Measurements from ENCODE around the gene KIAA1549.
"Not testable (repeated sequence)": the region's sequence is repeated elsewhere in the genome, so short reads cannot be mapped to it uniquely, and the experiment has no call there.

KIAA1549 gene

GRCh38 chr7:138976161-138976560 is 5.0 kb downstream of the KIAA1549 start:
- H3K9me3 ChIP-seq (ENCODE audit: control insufficient read depth in 5 of 5, low read length in 5 of 5); H3K27ac ChIP-seq (ENCODE audit: low read depth, low read length); H3K9ac ChIP-seq (ENCODE audit: low read length in 5 of 5); H3K4me3 ChIP-seq (ENCODE audit: low read depth in 1 of 5, low read length in 5 of 5); H3K36me3 ChIP-seq (ENCODE audit: control insufficient read depth in 5 of 5, insufficient read depth in 5 of 5, low read length in 5 of 5): not testable (repeated sequence)
- peaks cover 0 to 12% (median 10%) of the 10 kb centered on the region in 5 donors for H3K4me1 ChIP-seq (ENCODE audit: control insufficient read depth in 5 of 5, insufficient read depth in 5 of 5, low read length in 5 of 5)
- H3K27me3 ChIP-seq (ENCODE audit: control insufficient read depth in 5 of 5, insufficient read depth in 4 of 5, low read length in 5 of 5): peaks cover 0 to 14% (median 11%) of the 10 kb centered on the region in 5 donors

- H3K27me3 ChIP-seq (ENCODE audit: control insufficient read depth in 5 of 5, insufficient read depth in 4 of 5, low read length in 5 of 5): peaks cover 0 to 14% (median 11%) of the 10 kb centered on the region in 5 donors
- no peak overlapping the region for H3K4me3 ChIP-seq (ENCODE audit: low read depth in 1 of 5, low read length in 5 of 5)
- H3K36me3 ChIP-seq (ENCODE audit: control insufficient read depth in 5 of 5, insufficient read depth in 5 of 5, low read length in 5 of 5): no peaks in the 10 kb centered on the region
- H3K9ac ChIP-seq (ENCODE audit: low read length in 5 of 5): no peak overlapping the region
- peaks cover 0 to 8% (median 6%) of the 10 kb centered on the region in 5 donors for H3K4me1 ChIP-seq (ENCODE audit: control insufficient read depth in 5 of 5, insufficient read depth in 5 of 5, low read length in 5 of 5)
- H3K27ac ChIP-seq (ENCODE audit: low read depth, low read length): no peak overlapping the region
- H3K9me3 ChIP-seq (ENCODE audit: control insufficient read depth in 5 of 5, low read length in 5 of 5): no peaks in the 10 kb centered on the region
These were observed 5.7 kb downstream of the KIAA1549 start for GRCh38 chr7:138975343-138976104.

GRCh38 chr7:138974675-138975292 is 6.4 kb downstream of the KIAA1549 start:
- Histone ChIP-seq H3K4me1 (ENCODE audit: control insufficient read depth in 5 of 5, insufficient read depth in 5 of 5, low read length in 5 of 5) (peaks cover 0 to under 1% (median 0%) of the 10 kb centered on the region in 5 donors), H3K9me3 (ENCODE audit: control insufficient read depth in 5 of 5, low read length in 5 of 5) (no peaks in the 10 kb centered on the region), H3K4me3 (ENCODE audit: low read depth in 1 of 5, low read length in 5 of 5) (no peak overlapping the region), H3K27me3 (ENCODE audit: control insufficient read depth in 5 of 5, insufficient read depth in 4 of 5, low read length in 5 of 5) (peaks cover 0 to 11% (median 8%) of the 10 kb centered on the region in 5 donors), H3K9ac (ENCODE audit: low read length in 5 of 5) (no peak overlapping the region), H3K36me3 (ENCODE audit: control insufficient read depth in 5 of 5, insufficient read depth in 5 of 5, low read length in 5 of 5) (no peaks in the 10 kb centered on the region), H3K27ac (ENCODE audit: low read depth, low read length) (no peak overlapping the region)

GRCh38 chr7:138974103-138974502 is 7.1 kb downstream of the KIAA1549 start:
- no peaks in the 10 kb centered on the region for H3K4me1 ChIP-seq (ENCODE audit: control insufficient read depth in 5 of 5, insufficient read depth in 5 of 5, low read length in 5 of 5)
- H3K4me3 ChIP-seq (ENCODE audit: low read depth in 1 of 5, low read length in 5 of 5): no peak overlapping the region
- no peaks in the 10 kb centered on the region for H3K36me3 ChIP-seq (ENCODE audit: control insufficient read depth in 5 of 5, insufficient read depth in 5 of 5, low read length in 5 of 5)
- H3K27me3 ChIP-seq (ENCODE audit: control insufficient read depth in 5 of 5, insufficient read depth in 4 of 5, low read length in 5 of 5): peaks cover 0 to 6% (median 4%) of the 10 kb centered on the region in 5 donors
- H3K9ac ChIP-seq (ENCODE audit: low read length in 5 of 5): no peak overlapping the region
- no peak overlapping the region for H3K27ac ChIP-seq (ENCODE audit: low read depth, low read length)
- H3K9me3 ChIP-seq (ENCODE audit: control insufficient read depth in 5 of 5, low read length in 5 of 5): no peaks in the 10 kb centered on the region

GRCh38 chr7:138970952-138971351 is 10.2 kb downstream of the KIAA1549 start:
- H3K27me3 ChIP-seq (ENCODE audit: control insufficient read depth in 5 of 5, insufficient read depth in 4 of 5, low read length in 5 of 5): no peaks in the 10 kb centered on the region
- H3K36me3 ChIP-seq (ENCODE audit: control insufficient read depth in 5 of 5, insufficient read depth in 5 of 5, low read length in 5 of 5): no peaks in the 10 kb centered on the region
- H3K9ac ChIP-seq (ENCODE audit: low read length in 5 of 5): no peak overlapping the region
- H3K4me1 ChIP-seq (ENCODE audit: control insufficient read depth in 5 of 5, insufficient read depth in 5 of 5, low read length in 5 of 5): no peaks in the 10 kb centered on the region
- no peak overlapping the region for H3K4me3 ChIP-seq (ENCODE audit: low read depth in 1 of 5, low read length in 5 of 5)
- no peak overlapping the region for H3K27ac ChIP-seq (ENCODE audit: low read depth, low read length)
- H3K9me3 ChIP-seq (ENCODE audit: control insufficient read depth in 5 of 5, low read length in 5 of 5): no peaks in the 10 kb centered on the region

- Histone ChIP-seq H3K9me3 (ENCODE audit: control insufficient read depth in 5 of 5, low read length in 5 of 5) (no peaks in the 10 kb centered on the region), H3K36me3 (ENCODE audit: control insufficient read depth in 5 of 5, insufficient read depth in 5 of 5, low read length in 5 of 5) (no peaks in the 10 kb centered on the region), H3K4me1 (ENCODE audit: control insufficient read depth in 5 of 5, insufficient read depth in 5 of 5, low read length in 5 of 5) (no peaks in the 10 kb centered on the region), H3K9ac (ENCODE audit: low read length in 5 of 5) (no peak overlapping the region), H3K4me3 (ENCODE audit: low read depth in 1 of 5, low read length in 5 of 5) (no peak overlapping the region), H3K27ac (ENCODE audit: low read depth, low read length) (no peak overlapping the region), H3K27me3 (ENCODE audit: control insufficient read depth in 5 of 5, insufficient read depth in 4 of 5, low read length in 5 of 5) (no peaks in the 10 kb centered on the region)
These were observed 10.7 kb downstream of the KIAA1549 start for GRCh38 chr7:138970446-138970845.

GRCh38 chr7:138967159-138967558 is 14.0 kb downstream of the KIAA1549 start:
- no peak overlapping the region for H3K4me3 ChIP-seq (ENCODE audit: low read depth in 1 of 5, low read length in 5 of 5)
- H3K36me3 ChIP-seq (ENCODE audit: control insufficient read depth in 5 of 5, insufficient read depth in 5 of 5, low read length in 5 of 5): no peaks in the 10 kb centered on the region
- peaks cover 0 to 2% (median 0%) of the 10 kb centered on the region in 5 donors for H3K4me1 ChIP-seq (ENCODE audit: control insufficient read depth in 5 of 5, insufficient read depth in 5 of 5, low read length in 5 of 5)
- H3K9me3 ChIP-seq (ENCODE audit: control insufficient read depth in 5 of 5, low read length in 5 of 5): no peaks in the 10 kb centered on the region
- no peak overlapping the region for H3K27ac ChIP-seq (ENCODE audit: low read depth, low read length)
- H3K27me3 ChIP-seq (ENCODE audit: control insufficient read depth in 5 of 5, insufficient read depth in 4 of 5, low read length in 5 of 5): no peaks in the 10 kb centered on the region
- H3K9ac ChIP-seq (ENCODE audit: low read length in 5 of 5): no peak overlapping the region

- H3K27ac ChIP-seq (ENCODE audit: low read depth, low read length): no peak overlapping the region
- H3K27me3 ChIP-seq (ENCODE audit: control insufficient read depth in 5 of 5, insufficient read depth in 4 of 5, low read length in 5 of 5): no peaks in the 10 kb centered on the region
- H3K4me3 ChIP-seq (ENCODE audit: low read depth in 1 of 5, low read length in 5 of 5): no peak overlapping the region
- no peaks in the 10 kb centered on the region for H3K9me3 ChIP-seq (ENCODE audit: control insufficient read depth in 5 of 5, low read length in 5 of 5)
- no peaks in the 10 kb centered on the region for H3K36me3 ChIP-seq (ENCODE audit: control insufficient read depth in 5 of 5, insufficient read depth in 5 of 5, low read length in 5 of 5)
- H3K4me1 ChIP-seq (ENCODE audit: control insufficient read depth in 5 of 5, insufficient read depth in 5 of 5, low read length in 5 of 5): peaks cover 0 to 9% (median 5%) of the 10 kb centered on the region in 5 donors
- no peak overlapping the region for H3K9ac ChIP-seq (ENCODE audit: low read length in 5 of 5)
These were observed 16.4 kb downstream of the KIAA1549 start for GRCh38 chr7:138964624-138965436.

- no peaks in the 10 kb centered on the region for H3K36me3 ChIP-seq (ENCODE audit: control insufficient read depth in 5 of 5, insufficient read depth in 5 of 5, low read length in 5 of 5)
- H3K27ac ChIP-seq (ENCODE audit: low read depth, low read length): no peak overlapping the region
These were observed 17.5 kb downstream of the KIAA1549 start for GRCh38 chr7:138963675-138964074.

More at GRCh38 chr7:138963675-138964074, 17.5 kb downstream of the KIAA1549 start:
- Histone ChIP-seq H3K9ac (ENCODE audit: low read length in 5 of 5) (no peak overlapping the region), H3K4me1 (ENCODE audit: control insufficient read depth in 5 of 5, insufficient read depth in 5 of 5, low read length in 5 of 5) (peaks cover 0 to 9% (median 5%) of the 10 kb centered on the region in 5 donors), H3K27me3 (ENCODE audit: control insufficient read depth in 5 of 5, insufficient read depth in 4 of 5, low read length in 5 of 5) (no peaks in the 10 kb centered on the region), H3K9me3 (ENCODE audit: control insufficient read depth in 5 of 5, low read length in 5 of 5) (no peaks in the 10 kb centered on the region), H3K4me3 (ENCODE audit: low read depth in 1 of 5, low read length in 5 of 5) (no peak overlapping the region)
